22Rv1 (cell line): Measurements from ENCODE around the gene AK2.
"Not testable (repeated sequence)": the region's sequence is repeated elsewhere in the genome, so short reads cannot be mapped to it uniquely, and the experiment has no call there.

Source experiments
- H3K27ac ChIP-seq: fragments of 450-650 bp; 2 replicates; pipeline ENCODE4 v1.5.1; 2017
- ZFX ChIP-seq: fragments of 450-650 bp; IDR thresholded peaks from 2 replicates; pipeline ENCODE4 v1.6.1; 2017; ENCODE audit warnings: antibody characterized with exemption, borderline replicate concordance
- TF ChIP-seq, protein P1 (sequence below): fragments of 450-650 bp; IDR thresholded peaks from 2 replicates; pipeline ENCODE4 v1.5.1; 2017; ENCODE audit warnings: mild to moderate bottlenecking

AK2 gene

DNA sequence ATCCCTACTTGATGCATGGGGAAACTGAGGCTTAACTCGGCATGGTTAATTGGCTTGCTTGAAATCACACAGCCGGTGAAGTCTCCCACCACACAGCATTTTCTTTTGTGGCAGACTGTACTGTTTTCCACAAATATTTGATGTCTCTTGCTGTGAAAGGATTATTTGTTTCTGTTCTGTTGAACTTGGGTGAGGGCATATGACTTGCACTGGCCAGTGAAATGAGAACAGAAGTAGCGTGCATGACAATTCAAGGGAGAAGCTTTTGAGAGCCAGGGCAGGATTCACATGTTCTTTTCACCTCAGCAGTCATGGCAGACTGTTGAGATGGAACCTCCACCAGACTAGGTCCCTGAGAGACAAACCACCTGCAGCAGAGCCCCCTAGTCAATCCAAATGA, 11.7 kb upstream of the AK2 start:
- H3K27ac ChIP-seq = no peak overlapping the region
- no peak for TF ChIP-seq ZFX
- TF ChIP-seq, protein P1, sequence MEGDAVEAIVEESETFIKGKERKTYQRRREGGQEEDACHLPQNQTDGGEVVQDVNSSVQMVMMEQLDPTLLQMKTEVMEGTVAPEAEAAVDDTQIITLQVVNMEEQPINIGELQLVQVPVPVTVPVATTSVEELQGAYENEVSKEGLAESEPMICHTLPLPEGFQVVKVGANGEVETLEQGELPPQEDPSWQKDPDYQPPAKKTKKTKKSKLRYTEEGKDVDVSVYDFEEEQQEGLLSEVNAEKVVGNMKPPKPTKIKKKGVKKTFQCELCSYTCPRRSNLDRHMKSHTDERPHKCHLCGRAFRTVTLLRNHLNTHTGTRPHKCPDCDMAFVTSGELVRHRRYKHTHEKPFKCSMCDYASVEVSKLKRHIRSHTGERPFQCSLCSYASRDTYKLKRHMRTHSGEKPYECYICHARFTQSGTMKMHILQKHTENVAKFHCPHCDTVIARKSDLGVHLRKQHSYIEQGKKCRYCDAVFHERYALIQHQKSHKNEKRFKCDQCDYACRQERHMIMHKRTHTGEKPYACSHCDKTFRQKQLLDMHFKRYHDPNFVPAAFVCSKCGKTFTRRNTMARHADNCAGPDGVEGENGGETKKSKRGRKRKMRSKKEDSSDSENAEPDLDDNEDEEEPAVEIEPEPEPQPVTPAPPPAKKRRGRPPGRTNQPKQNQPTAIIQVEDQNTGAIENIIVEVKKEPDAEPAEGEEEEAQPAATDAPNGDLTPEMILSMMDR = no peak

DNA sequence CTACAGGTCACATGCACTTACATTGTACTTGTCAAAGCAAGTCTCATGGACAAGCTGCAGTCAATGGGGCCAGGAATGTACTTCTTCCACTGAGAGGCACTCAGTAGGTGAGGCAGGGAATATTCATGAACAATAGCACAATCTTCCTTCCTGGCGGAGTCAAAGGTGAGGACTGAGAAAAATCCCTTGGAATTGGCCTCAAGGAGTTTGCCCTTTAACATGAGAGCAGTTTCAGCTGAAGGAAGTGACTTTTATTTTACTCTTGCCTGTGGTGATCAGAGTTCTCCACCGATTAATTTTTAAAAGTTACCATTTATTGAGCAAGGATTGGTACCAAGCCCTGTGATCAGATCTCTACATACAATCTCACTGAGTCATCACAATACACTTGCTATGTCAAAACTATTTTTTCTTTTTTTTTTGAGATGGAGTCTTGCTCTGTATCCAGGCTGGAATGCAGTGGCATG, 11.2 kb upstream of the AK2 start:
- TF ChIP-seq, protein P1 = no peak
- TF ChIP-seq ZFX = no peak
- H3K27ac ChIP-seq = no peak overlapping the region

DNA sequence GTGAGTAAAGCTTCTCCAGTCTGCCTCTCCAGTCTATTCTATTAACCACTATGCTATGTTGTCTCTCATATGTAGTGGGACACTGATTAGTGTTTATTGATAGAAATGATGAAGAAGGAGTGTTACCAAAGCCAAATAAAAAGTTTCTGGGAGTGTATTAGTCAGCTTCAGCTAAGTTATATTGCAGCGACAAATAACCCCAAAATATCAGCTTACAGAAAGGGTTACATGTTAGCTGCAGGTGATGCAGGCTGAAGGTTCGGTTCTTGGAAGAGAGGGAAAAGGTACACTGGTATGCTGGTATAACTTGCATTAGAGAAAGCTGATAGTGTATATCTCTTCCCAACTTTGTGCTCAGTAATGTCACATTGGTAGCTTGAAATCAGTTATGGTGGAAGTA, 10.6 kb upstream of the AK2 start:
- no peak for TF ChIP-seq ZFX
- TF ChIP-seq, protein P1 = no peak
- no peak overlapping the region for H3K27ac ChIP-seq

DNA sequence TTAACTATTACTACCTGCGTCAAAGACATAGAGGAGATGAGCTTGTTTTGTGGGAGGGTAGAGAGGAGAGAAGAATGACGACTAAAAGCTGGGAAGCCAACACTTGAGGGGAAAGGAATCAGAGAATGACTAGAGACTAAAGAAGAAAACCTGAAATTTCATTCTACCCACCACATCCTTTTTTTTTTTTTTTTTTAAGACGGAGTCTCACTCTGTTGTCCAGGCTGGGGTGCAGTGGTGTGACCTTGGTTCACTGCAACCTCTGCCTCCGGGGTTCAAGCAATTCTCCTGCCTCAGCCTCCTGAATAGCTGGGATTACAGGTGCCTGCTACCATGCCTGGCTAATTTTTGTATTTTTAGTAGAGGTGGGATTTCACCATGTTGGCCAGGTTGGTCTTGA, 9.6 kb upstream of the AK2 start:
- not testable (repeated sequence) for H3K27ac ChIP-seq

DNA sequence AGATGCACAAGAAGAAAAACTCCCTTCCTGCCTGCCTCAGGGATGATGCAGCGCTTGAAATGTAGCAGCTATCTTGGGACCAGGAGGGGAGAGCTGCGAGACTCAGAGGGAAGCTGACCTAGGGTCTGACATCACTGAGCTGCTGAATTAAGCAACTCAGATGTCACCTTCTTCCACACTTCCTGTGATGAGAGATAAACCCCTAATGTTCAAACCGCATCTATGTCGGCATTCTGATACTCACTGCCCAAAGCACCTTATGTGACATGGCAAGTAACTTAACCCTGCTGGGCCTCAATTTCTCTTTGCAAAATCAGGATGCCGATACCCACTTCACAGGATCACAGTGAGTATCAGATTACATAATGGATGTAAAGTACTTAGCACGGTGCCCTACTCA, 9.1 kb upstream of the AK2 start:
- no peak overlapping the region for H3K27ac ChIP-seq
- TF ChIP-seq ZFX = no peak
- TF ChIP-seq, protein P1 = no peak

DNA sequence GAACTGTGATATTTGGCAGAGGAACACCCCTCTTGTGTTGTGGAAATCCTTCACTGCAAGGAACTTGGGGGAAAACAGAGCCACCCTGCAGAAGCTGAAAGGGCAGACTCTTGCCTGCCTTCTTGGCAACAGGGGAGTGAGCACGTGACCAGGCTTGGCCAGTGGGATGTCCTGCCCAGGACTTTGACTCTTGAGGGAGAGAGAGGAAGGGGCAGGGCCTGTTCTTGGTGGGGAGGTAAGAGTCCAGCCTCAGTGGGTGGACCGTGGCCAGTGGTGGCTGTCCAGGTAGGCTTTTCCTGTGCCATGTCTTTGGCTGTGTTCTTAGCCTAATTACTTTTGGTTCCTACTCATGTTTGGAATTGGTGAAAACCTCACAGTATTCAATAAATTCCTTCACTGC, 8.6 kb upstream of the AK2 start:
- H3K27ac ChIP-seq = no peak overlapping the region
- TF ChIP-seq, protein P1 = no peak
- no peak for TF ChIP-seq ZFX

DNA sequence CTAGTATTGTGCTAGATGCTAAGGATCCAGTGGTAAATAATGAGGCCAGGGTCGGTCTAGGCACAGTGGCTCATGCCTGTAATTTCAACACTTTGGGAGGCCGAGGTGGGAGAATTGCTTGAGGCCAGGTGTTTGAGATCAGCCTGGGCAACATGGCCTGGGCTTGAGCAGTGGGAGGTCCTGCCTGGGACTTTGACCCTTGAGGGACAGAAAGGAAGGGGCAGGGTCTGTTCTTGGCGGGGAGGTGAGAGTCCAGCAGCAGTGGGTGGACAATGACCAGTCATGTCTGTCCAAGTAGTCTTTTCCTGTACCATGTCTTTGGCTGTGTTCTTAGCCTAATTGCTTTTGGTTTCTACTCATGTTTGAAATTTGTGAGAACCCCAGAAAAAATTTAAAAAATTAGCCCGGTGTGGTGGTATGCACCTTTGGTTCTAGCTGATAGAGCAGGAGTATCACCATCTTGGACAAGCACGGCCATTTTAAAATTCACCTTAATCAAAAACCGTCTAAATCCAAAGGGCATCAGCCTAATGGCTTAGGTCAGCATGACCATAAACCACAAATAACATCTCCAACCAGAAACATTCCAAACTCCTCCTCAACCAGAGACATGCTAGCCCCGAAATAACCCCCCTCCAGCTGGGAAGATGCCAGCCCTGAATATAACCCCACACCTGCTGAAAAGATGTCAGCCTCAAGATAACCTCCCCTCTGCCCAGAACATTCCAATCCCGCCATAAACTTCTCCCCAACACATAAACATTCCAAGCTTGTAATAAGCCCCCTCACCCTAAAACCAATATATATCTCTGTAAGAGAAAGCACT, 6.8 kb upstream of the AK2 start:
- TF ChIP-seq, protein P1 = no peak
- no peak for TF ChIP-seq ZFX
- H3K27ac ChIP-seq = no peak overlapping the region
